HepG2 (cell line): ENCODE results near the gene SLC38A1. TPM values are rescaled to one million over a fixed set of nuclear protein-coding genes. Genes with fewer than 3 reads are reported as not detected.

Experiments used
- AFF4 ChIP-seq: sonication (generic); formaldehyde crosslinking; IDR thresholded peaks from 2 replicates; pipeline ENCODE4 v1.4.0; 2020; ENCODE audit warnings: missing genetic modification reagents
- ATF7 ChIP-seq, 2 experiments: fragments of 450-650 bp in 1 of 2; sonication (generic) in 1 of 2; formaldehyde crosslinking in 1 of 2; IDR thresholded peaks; 2 replicates each; pipeline versions ENCODE4 v1.4.0 to v1.6.1; 2016 to 2020; ENCODE audit warnings: antibody characterized with exemption in 1 of 2, mild to moderate bottlenecking in 1 of 2, missing genetic modification reagents in 1 of 2
- ELF3 ChIP-seq: IDR thresholded peaks from 2 replicates; pipeline ENCODE4 v1.6.1; 2016; ENCODE audit warnings: missing genetic modification reagents, missing compliant biosample characterization
- HMGXB3 ChIP-seq: sonication (generic); formaldehyde crosslinking; IDR thresholded peaks from 2 replicates; pipeline ENCODE4 v1.4.0; 2020; ENCODE audit warnings: missing genetic modification reagents, borderline replicate concordance
- HNRNPL ChIP-seq: fragments of 200-400 bp; formaldehyde crosslinking; IDR thresholded peaks from 2 replicates; pipeline ENCODE4 v1.6.1; 2017; ENCODE audit warnings: mild to moderate bottlenecking, low read depth, low read length
- JUND ChIP-seq: sonication (generic); formaldehyde crosslinking; IDR thresholded peaks from 2 replicates; pipeline ENCODE4 v1.8.0; 2022; ENCODE audit warnings: mild to moderate bottlenecking, missing genetic modification reagents
- KDM5A ChIP-seq: fragments of 200-600 bp; sonication (generic); IDR thresholded peaks from 2 replicates; pipeline ENCODE4 v1.7.0; 2018; ENCODE audit warnings: antibody characterized with exemption, mild to moderate bottlenecking, low read length, borderline replicate concordance
- NAIF1 ChIP-seq: sonication (generic); formaldehyde crosslinking; IDR thresholded peaks from 2 replicates; pipeline ENCODE4 v1.5.0; 2020; ENCODE audit warnings: mild to moderate bottlenecking, missing genetic modification reagents, borderline replicate concordance
- NONO ChIP-seq, 2 experiments: fragments of 450-650 bp in 1 of 2; sonication (generic) in 1 of 2; formaldehyde crosslinking in 1 of 2; IDR thresholded peaks in 1 of 2; conservative IDR thresholded peaks in 1 of 2; 2 replicates each; pipeline versions ENCODE4 v1.6.1 to v1.8.0; 2017 to 2022; ENCODE audit warnings: mild to moderate bottlenecking in 1 of 2, missing genetic modification reagents in 1 of 2, moderate library complexity in 1 of 2
- ONECUT2 ChIP-seq: sonication (generic); formaldehyde crosslinking; IDR thresholded peaks from 2 replicates; pipeline ENCODE4 v1.4.0; 2020; ENCODE audit warnings: missing genetic modification reagents
- SMAD9 ChIP-seq: sonication (generic); formaldehyde crosslinking; IDR thresholded peaks from 2 replicates; pipeline ENCODE4 v1.5.1; 2020; ENCODE audit warnings: mild to moderate bottlenecking, missing genetic modification reagents
- THAP8 ChIP-seq: sonication (generic); formaldehyde crosslinking; IDR thresholded peaks from 2 replicates; pipeline ENCODE4 v1.5.1; 2020; ENCODE audit warnings: missing genetic modification reagents, mild to moderate bottlenecking, borderline replicate concordance
- TSC22D2 ChIP-seq: sonication (generic); formaldehyde crosslinking; IDR thresholded peaks from 2 replicates; pipeline ENCODE4 v1.5.1; 2020; ENCODE audit warnings: missing genetic modification reagents, mild to moderate bottlenecking, borderline replicate concordance
- ZFP37 ChIP-seq: sonication (generic); formaldehyde crosslinking; IDR thresholded peaks from 2 replicates; pipeline ENCODE4 v1.4.0; 2020; ENCODE audit warnings: missing genetic modification reagents, borderline replicate concordance
- ZFP62 ChIP-seq: sonication (generic); formaldehyde crosslinking; IDR thresholded peaks from 2 replicates; pipeline ENCODE4 v1.4.0; 2020; ENCODE audit warnings: missing genetic modification reagents
- ZFYVE20 ChIP-seq: sonication (generic); formaldehyde crosslinking; IDR thresholded peaks from 2 replicates; pipeline ENCODE4 v1.8.0; 2023; ENCODE audit warnings: low read depth, mild to moderate bottlenecking, moderate library complexity, missing genetic modification reagents, borderline replicate concordance
- ZNF558 ChIP-seq: sonication (generic); formaldehyde crosslinking; IDR thresholded peaks from 2 replicates; pipeline ENCODE4 v1.9.0; 2022; ENCODE audit warnings: mild to moderate bottlenecking, missing genetic modification reagents, borderline replicate concordance
- ZNF616 ChIP-seq: sonication (generic); formaldehyde crosslinking; IDR thresholded peaks from 2 replicates; pipeline ENCODE4 v1.5.0; 2020; ENCODE audit warnings: low read depth, mild to moderate bottlenecking, missing genetic modification reagents
- ZNF772 ChIP-seq: sonication (generic); formaldehyde crosslinking; IDR thresholded peaks from 2 replicates; pipeline ENCODE4 v1.5.0; 2020; ENCODE audit warnings: mild to moderate bottlenecking, missing genetic modification reagents
- polyA plus RNA-seq, 8 experiments: library from polyadenylated mRNA; depleted of rRNA in 3 of 8; stranded (reverse) in 7 of 8; unstranded in 1 of 8; fragments of >200 nt; fragmentation: Illumina TruSeq in 4 of 8; extraction: Trizol in 4 of 8; gene quantifications; 2 replicates each; pipeline versions ENCODE4 v1.2.1 to v1.2.3, GENCODE V29; 2011 to 2016; ENCODE audit warnings: low read depth in 4 of 8, missing spikeins in 1 of 8, mixed read lengths in 1 of 8; ENCODE audit not compliant: insufficient read depth in 1 of 8
- total RNA-seq, 5 experiments: library from RNA; depleted of rRNA; stranded (reverse); fragments of >200 nt; fragmentation: Illumina TruSeq; extraction: Trizol; gene quantifications; 2 replicates each; pipeline ENCODE4 v1.2.3, GENCODE V29; 2016; ENCODE audit warnings: low read depth in 1 of 5

The SLC38A1 gene
- total and polyA plus RNA-seq, 2 of the 13 experiments (the other 11 are each of a cell fraction or from before 2014, with no cell fraction given): 47.0 to 50.6 TPM

- no peak for TF ChIP-seq ZFP62 (CRISPR knock-in tag)
- 0 out of 2 replicates have a peak, but pooled peaks have one; percentile 72 for TF ChIP-seq THAP8 (CRISPR knock-in tag)
- TF ChIP-seq ZFP37 (CRISPR knock-in tag): peak; percentile 86; the same call in 1 of the 2 replicates
- peak; percentile 59 for TF ChIP-seq ZFYVE20
- peak; percentile 94; the same call in 1 of the 2 replicates for TF ChIP-seq ZNF772 (CRISPR knock-in tag)
- peak; percentile 79 for TF ChIP-seq JUND (CRISPR knock-in tag)
- 0 out of 2 replicates have a peak, but pooled peaks have one; percentile 44 for TF ChIP-seq AFF4
- TF ChIP-seq KDM5A: no peak
- TF ChIP-seq ZNF616 (CRISPR knock-in tag): peak; percentile 76
- no peak; the same call in 1 of the 2 replicates for TF ChIP-seq HMGXB3 (CRISPR knock-in tag)
- peak; percentile 59; the same call in 1 of the 2 replicates for TF ChIP-seq ONECUT2
- TF ChIP-seq TSC22D2: peak; percentile 29; the same call in 1 of the 2 replicates
- TF ChIP-seq NONO (IDR thresholded peaks at IDR 0.05): no peak
- peak; percentile 79 for TF ChIP-seq NONO (CRISPR knock-in tag; conservative IDR thresholded peaks at IDR 0.05)
- 0 out of 2 replicates have a peak, but pooled peaks have one; percentile 59 for TF ChIP-seq SMAD9 (CRISPR knock-in tag)
- peak; percentile 98 for TF ChIP-seq ZNF558 (CRISPR knock-in tag)
- no peak for TF ChIP-seq ATF7 (IDR thresholded peaks at IDR 0.05)
- TF ChIP-seq ATF7 (CRISPR knock-in tag; IDR thresholded peaks at IDR 0.05): peak; percentile 78
- TF ChIP-seq HNRNPL: peak; percentile 92
- TF ChIP-seq ELF3 (CRISPR knock-in tag): peak; percentile 30; the same call in 1 of the 2 replicates
- TF ChIP-seq NAIF1 (CRISPR knock-in tag): peak; percentile 88; the same call in 1 of the 2 replicates
Measured at GRCh38 chr12:46268583-46269428, at the start of gene SLC38A1 (continued).
